ENCODE measurements around the gene TEX13B. TPM values are rescaled to one million over a fixed set of nuclear protein-coding genes. Genes with fewer than 3 reads are reported as not detected.
"Not testable (repeated sequence)": the region's sequence is repeated elsewhere in the genome, so short reads cannot be mapped to it uniquely, and the experiment has no call there.

The TEX13B gene, protein sequence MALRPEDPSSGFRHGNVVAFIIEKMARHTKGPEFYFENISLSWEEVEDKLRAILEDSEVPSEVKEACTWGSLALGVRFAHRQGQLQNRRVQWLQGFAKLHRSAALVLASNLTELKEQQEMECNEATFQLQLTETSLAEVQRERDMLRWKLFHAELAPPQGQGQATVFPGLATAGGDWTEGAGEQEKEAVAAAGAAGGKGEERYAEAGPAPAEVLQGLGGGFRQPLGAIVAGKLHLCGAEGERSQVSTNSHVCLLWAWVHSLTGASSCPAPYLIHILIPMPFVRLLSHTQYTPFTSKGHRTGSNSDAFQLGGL
- total RNA-seq = not detected in 2 replicates

GRCh38 chrX:107982356-107982755 is at the start of gene TEX13B:
Gene TEX13B (minus strand): TSS chrX:107982370. CDS start chrX:107982127, 243 bp downstream.
- no peak for DNase-seq (ENCODE audit: low read depth)

- no peak for DNase-seq (ENCODE audit: low read depth)
These were observed 48.0 kb upstream of the TEX13B start for GRCh38 chrX:108029928-108030711.

DNA sequence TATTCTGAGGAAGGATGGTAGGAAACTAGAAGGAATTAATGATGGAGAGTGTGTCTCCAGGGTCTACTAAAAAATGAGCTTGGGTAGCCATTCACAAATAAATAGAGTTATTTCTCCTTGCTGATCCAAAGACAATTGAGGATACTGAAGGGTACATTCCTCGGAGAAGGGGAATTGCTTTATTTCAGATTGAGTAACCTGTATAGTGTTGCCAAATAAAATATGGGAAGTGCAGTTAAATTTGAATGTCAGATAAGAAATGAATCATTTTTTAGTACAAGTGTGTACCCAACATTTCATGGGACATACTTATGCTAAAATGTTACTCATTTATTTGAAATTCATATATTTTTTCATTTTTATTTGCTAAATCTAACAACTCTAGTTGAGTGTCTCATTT is 46.7 kb upstream of the TEX13B start:
- DNase-seq (ENCODE audit: low read depth) = no peak

DNA sequence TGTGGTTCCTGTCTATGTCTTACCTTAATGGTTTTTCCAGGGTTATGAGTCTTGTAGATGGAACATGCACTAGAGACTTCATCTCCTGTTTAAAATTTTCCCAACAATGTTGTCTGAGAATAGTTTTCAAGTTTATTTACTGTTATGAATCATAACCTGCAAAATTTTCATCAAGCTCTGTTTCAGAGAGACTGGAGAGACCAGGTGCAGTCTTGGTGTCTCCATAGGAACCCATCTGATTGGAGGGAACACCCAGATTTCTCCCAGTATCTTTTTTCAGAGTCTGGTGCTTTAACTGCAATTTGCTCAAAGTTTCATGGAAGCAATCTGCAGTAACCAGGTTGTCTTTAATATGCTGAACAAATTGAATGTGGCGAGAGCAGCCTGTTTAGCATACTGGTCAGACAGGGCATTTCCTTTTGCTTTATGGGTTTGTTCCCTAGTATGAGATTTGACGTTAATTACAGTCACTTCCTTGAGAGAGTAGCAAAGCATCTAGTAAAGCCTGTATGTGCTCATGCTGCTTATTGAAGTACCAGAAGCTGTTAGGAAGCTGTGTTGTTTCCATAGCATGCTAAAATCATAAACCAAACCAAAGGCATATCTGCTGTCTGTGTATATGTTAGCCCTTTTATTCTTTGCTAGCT is 43.9 kb upstream of the TEX13B start:
- DNase-seq (ENCODE audit: low read depth) = peak; percentile 34

DNA sequence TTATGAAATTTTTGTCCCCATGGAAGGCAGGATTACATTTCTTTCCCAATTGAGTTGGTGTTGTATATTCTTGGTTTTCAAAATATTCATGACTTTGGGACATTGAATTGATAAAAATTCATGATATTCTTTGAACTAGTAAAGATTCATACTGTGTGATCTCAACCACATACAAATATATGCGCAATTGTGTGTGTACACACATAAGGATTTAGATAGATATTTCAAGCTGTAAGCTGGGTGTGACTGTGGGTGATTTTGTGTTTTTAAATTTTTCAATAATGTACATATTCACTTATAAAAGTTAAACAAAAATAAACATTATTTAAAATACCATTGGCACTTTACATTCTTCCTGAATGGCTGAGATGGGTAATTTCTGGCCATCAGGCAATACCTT is 43.2 kb upstream of the TEX13B start:
- no peak for DNase-seq (ENCODE audit: low read depth)

DNA sequence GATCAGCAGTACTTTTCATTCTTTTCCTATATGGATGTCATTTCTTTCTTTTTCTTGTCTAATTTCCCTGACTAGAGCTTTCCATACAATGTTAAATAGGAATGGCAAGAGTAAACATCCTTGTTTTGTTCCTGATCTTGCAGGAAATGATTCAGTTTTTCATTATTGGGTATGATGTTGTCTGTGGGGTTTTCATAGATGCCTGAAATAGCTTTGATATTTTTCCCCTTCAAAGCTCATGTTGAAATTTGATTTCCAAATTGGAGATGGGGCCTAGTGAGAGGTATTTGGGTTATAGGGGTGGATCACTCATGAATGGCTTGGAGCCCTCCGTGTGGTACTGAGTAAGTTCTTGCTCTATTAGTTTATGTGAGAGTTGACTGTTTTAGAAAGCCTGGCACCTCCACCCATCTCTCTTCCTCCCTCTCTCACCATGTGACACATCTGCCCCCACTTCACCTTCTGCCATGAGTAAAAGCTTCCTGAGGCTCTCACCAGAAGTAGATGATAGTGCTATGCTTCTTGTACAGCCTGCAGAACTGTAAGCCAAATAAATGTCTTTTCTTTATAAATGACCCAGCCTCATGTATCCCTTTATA is 40.4 kb upstream of the TEX13B start:
- no peak for DNase-seq (ENCODE audit: low read depth)

DNA sequence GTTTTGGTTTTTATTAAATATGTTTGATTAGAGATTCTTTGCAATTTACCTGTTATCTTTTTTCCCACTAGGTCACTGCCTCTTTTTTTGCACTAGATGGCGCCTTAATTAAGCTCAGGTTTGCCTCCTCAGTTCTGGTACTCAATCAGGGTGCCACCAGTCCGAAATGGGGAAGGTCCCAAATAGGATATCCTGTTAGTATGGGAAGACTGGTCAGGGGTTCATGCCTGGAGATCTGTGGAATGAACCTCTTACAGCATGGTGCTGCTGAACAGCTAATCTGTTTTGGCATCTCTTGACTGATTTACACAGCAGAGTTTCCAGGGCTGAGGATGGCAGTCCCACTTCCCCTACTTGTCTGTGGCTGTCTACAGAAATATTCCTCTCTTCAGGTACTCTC is 38.5 kb upstream of the TEX13B start:
- peak; percentile 10 for DNase-seq (ENCODE audit: low read depth)

- no peak for DNase-seq (ENCODE audit: low read depth)
These were observed 37.3 kb upstream of the TEX13B start for GRCh38 chrX:108019382-108019875.

GRCh38 chrX:108018656-108019381 is 36.6 kb upstream of the TEX13B start:
- DNase-seq (ENCODE audit: low read depth) = no peak

- DNase-seq (ENCODE audit: low read depth) = peak; percentile 52
These were observed 19.1 kb upstream of the TEX13B start for GRCh38 chrX:108001218-108001814.

DNA sequence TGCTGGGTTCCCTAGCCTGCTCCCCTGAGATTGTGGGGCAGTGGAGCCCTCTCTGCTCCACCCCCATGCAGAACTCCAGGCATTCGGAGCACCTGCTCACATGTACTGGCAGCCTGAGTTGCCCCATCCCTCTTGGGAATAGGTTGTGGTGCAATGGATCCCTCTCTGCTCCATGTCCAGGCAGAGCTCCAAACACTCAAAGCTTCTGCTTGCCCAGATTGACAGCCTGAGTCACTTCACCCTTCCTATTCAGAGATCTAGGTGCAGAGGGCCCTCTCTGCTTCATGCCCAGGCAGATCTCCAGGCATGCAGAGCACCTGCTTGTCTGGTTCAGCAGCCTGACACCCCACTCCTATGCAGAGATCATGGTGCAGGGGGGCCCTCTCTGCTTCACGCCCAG is 18.6 kb upstream of the TEX13B start:
- peak; percentile 2 for DNase-seq (ENCODE audit: low read depth)

DNA sequence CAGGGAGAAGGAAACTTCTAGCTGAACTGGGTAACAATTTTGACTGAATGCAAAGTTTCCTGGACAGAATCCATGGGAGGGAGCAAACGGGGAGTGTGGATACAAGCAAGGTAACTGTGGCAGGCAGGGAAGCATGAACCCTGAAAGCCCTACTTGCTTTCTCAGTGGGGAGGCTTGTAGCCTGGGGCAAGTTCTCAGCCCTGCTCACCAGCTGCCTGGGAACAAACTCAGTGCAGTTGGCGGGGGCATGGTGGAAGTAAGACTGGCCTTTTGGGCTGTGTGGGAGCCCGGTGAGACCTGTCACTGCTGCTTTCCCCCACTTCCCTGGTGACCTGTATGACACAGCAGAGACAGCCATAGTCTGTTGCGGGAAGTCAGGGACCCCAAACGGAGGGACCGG is 14.0 kb upstream of the TEX13B start:
- DNase-seq (ENCODE audit: low read depth) = no peak

- DNase-seq (ENCODE audit: low read depth) = no peak
These were observed 2.9 kb upstream of the TEX13B start for GRCh38 chrX:107985033-107985432.

- DNase-seq (ENCODE audit: low read depth) = no peak
These were observed 2.6 kb downstream of the TEX13B start for GRCh38 chrX:107979534-107979933.

DNA sequence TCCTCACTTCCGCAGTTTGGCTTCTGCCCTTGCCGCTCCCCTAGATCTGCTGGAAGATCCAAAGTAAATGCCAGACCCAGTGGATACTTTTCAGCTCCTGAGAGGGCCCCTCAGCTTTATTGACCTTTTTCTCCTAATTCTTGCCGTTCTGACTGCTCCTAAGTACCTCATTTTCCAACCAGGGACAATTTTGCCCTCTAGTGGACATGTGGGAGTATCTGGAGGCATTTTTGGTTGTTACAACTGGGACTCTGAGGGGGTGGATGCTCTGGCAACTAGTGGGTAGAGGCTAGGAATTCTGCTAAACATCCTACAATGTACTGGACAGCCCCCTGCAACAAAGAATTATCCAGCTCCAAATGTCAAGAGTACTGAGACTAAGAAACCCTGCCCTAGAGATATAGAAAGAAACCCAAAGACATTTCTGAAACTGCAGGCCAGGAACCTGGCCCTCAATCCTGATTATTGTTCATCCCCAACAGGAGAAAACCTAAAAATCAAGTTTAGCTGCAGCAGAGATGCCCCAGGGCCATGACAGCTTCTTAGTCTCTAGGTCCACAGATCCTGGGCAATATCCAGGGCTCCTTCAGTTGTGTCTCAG is 3.4 kb downstream of the TEX13B start:
- peak; percentile 27 for DNase-seq (ENCODE audit: low read depth)

DNA sequence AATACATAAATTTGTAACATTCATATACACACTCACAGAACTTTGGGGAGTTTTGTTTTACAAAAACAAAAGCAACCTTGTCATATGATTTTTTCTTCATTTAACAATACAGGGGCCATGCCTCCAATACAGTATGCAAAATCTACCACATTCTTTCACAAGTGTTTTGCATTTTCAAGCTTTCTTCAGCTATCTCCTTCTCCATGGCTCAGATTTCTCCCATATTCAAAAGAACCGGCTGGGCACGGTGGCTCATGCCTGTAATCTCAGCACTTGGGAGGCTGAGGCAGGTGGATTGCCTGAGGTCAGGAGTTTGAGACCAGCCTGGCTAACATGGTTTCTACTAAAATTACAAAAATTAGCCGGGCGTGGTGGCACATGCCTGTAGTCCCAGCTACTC is 4.1 kb downstream of the TEX13B start:
- DNase-seq (ENCODE audit: low read depth) = no peak

DNA sequence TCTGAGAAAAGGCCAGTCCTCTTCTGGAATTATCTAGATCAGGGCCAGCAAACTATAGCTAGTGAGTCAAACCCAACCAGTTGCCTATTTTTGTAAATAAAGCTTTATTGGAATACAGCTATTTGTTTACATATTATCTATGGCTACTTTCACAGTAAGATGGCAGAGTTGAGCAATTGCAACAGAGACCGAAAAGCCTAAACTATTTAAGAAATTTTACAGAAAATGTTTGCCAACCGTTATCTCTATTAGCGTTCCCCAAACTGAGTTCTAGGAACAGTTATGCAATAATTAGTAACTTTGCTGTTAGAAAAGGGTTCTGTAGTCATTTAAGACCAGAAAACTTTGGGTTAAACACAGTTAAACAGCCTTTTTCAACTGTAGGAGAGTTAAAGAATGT is 10.5 kb downstream of the TEX13B start:
- no peak for DNase-seq (ENCODE audit: low read depth)

- peak; percentile 38 for DNase-seq (ENCODE audit: low read depth)
These were observed 12.1 kb downstream of the TEX13B start for GRCh38 chrX:107970073-107970472.

DNA sequence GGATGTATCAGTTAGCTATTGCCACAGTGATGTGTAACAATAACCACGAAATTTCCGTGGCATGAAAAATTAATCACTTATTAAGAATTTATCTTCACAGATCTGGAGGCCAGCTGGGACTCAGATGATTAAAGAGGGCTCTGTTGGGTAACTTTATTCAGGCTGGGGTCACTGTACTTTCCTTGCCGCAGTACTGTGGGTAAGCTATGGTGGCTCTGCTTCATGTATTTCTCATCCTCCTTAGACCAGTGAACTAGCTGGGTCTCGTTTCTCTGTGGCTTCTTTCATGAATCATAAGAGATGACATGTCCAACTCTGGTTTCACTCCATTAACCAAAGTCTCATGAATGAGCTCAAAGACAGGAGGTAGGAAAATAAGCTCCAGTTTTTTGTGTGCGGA is 13.5 kb downstream of the TEX13B start:
- DNase-seq (ENCODE audit: low read depth) = peak; percentile 69

DNA sequence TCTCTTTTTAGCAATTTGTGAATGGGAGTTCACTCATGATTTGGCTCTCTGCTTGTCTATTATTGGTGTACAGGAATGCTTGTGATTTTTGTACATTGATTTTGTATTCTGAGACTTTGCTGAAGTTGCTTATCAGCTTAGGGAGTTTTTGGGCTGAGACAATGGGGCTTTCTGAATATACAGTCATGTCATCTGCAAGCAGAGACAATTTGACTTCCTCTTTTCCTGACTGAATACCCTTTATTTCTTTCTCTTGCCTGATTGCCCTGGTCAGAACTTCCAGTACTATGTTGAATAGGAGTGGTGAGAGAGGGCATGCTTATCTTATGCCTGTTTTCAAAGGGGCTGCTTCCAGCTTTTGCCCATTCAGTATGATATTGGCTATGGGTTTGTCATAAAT is 26.8 kb downstream of the TEX13B start:
- not testable (repeated sequence) for DNase-seq (ENCODE audit: low read depth)

DNA sequence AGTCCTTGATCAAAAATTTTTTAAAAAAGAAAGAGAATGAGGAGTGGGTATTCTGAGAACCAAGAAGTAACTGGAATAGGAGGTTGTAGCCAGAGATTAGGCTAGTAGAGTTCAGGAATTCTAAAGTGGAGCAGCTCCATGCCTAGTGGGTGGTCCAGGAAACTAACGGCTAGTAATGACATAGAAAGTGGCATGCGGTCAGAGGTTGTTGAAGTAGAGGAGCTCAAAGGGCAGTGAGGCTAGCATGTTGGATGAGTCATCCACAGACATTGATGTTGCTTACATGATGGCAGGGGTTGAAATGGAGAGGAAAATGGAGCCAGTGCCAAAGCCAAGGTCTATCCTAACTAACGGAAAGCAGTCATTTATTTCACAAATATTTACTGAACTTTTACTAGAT is 42.1 kb downstream of the TEX13B start:
- no peak for DNase-seq (ENCODE audit: low read depth)

Data from renal cortical epithelial cell (primary cell).